PC-3 (cell line): ENCODE results near the gene JAKMIP2. TPM values are rescaled to one million over a fixed set of nuclear protein-coding genes. Genes with fewer than 3 reads are reported as not detected.

Experiments
- ATAC-seq: fragments of 200-7000 bp; cut with Tn5 transposase; 2 replicates; pipeline ENCODE4 v1.9.1; 2020; ENCODE audit warnings: mild to moderate bottlenecking, moderate library complexity
- BruUV-seq: library from RNA; stranded (reverse); fragments of 400-500 nt; replicated peaks from 2 replicates; lab custom pipeline; 2021; lab: Mats Ljungman, UMichigan
- CTCF ChIA-PET: fragments of 300-600 bp; sonication (Branson Sonifier 250); formaldehyde crosslinking; loops from one replicate; lab custom pipeline; 2022; ENCODE audit warnings: antibody characterized with exemption; lab: Charles Lee
- POLR2A ChIA-PET: fragments of 300-600 bp; sonication (Branson Sonifier 250); formaldehyde crosslinking; loops from one replicate; lab custom pipeline; 2022; ENCODE audit warnings: antibody characterized with exemption; ENCODE audit not compliant: unreplicated experiment; lab: Charles Lee
- DNase-seq: peaks from one replicate; pipeline ENCODE4 v3.0.0-alpha.2; 2015
- H2AFZ ChIP-seq: fragments of 300-600 bp; sonication (generic); 2 replicates; pipeline ENCODE4 v1.6.0; 2016; ENCODE audit warnings: antibody characterized with exemption, low read length
- H3F3A ChIP-seq: fragments of 300-600 bp; sonication (generic); one replicate; pipeline ENCODE4 v1.6.0; 2017; ENCODE audit warnings: antibody characterized with exemption, low read length, control low read depth, mild to moderate bottlenecking; ENCODE audit not compliant: unreplicated experiment
- H3K27ac ChIP-seq: fragments of 300-600 bp; sonication (generic); 2 replicates; pipeline ENCODE4 v1.5.1; 2016; ENCODE audit warnings: mild to moderate bottlenecking, low read length
- H3K27me3 ChIP-seq: fragments of 300-600 bp; sonication (generic); 2 replicates; pipeline ENCODE4 v1.6.1; 2016; ENCODE audit warnings: low read length, mixed read lengths
- H3K36me3 ChIP-seq: fragments of 300-600 bp; sonication (generic); 2 replicates; pipeline ENCODE4 v1.6.1; 2016; ENCODE audit warnings: low read depth, mixed run types, low read length, mixed read lengths
- H3K4me1 ChIP-seq: fragments of 300-600 bp; sonication (generic); 2 replicates; pipeline ENCODE4 v1.5.1; 2016; ENCODE audit warnings: low read length; ENCODE audit not compliant: insufficient read depth
- H3K4me2 ChIP-seq: fragments of 300-600 bp; sonication (generic); 2 replicates; pipeline ENCODE4 v1.6.0; 2016; ENCODE audit warnings: low read length
- H3K4me3 ChIP-seq: fragments of 300-600 bp; sonication (generic); 2 replicates; pipeline ENCODE4 v1.5.1; 2016; ENCODE audit warnings: mild to moderate bottlenecking, low read length, mixed read lengths
- H3K79me2 ChIP-seq: fragments of 300-600 bp; sonication (generic); 2 replicates; pipeline ENCODE4 v1.6.1; 2017; ENCODE audit warnings: low read length, mixed read lengths
- H3K9ac ChIP-seq: fragments of 300-600 bp; sonication (generic); 2 replicates; pipeline ENCODE4 v1.6.0; 2016; ENCODE audit warnings: mild to moderate bottlenecking, low read length
- H3K9me2 ChIP-seq: fragments of 300-600 bp; sonication (generic); replicated peaks from 2 replicates; pipeline ENCODE4 v1.6.1; 2016; ENCODE audit warnings: mixed run types, low read length, mixed read lengths
- H3K9me3 ChIP-seq: fragments of 300-600 bp; sonication (generic); 2 replicates; pipeline ENCODE4 v1.6.1; 2016; ENCODE audit warnings: low read length, mixed read lengths
- H4K20me1 ChIP-seq: fragments of 300-600 bp; sonication (generic); 2 replicates; pipeline ENCODE4 v1.6.1; 2016; ENCODE audit warnings: low read length, mixed read lengths
- CTCF ChIP-seq: fragments of 300-600 bp; sonication (generic); conservative IDR thresholded peaks from 2 replicates; pipeline ENCODE4 v1.5.1; 2017; ENCODE audit warnings: antibody characterized with exemption, low read depth, mild to moderate bottlenecking, low read length
- EZH2 ChIP-seq: fragments of 300-600 bp; sonication (generic); IDR thresholded peaks from one replicate; pipeline ENCODE4 v1.6.1; 2017; ENCODE audit warnings: antibody characterized with exemption, mild to moderate bottlenecking, low read length; ENCODE audit not compliant: unreplicated experiment
- EZH2phosphoT487 ChIP-seq: fragments of 300-600 bp; sonication (generic); IDR thresholded peaks from 2 replicates; pipeline ENCODE4 v1.6.1; 2018; ENCODE audit warnings: mild to moderate bottlenecking, antibody characterized with exemption, low read length, borderline replicate concordance
- intact Hi-C: fragments of 100-400 bp; cut with micrococcal nuclease; formaldehyde crosslinking; loops from 2 replicates; pipeline ENCODE4 v1.9.0; 2023
- total RNA-seq: library from RNA; depleted of rRNA; stranded (reverse); fragments of >200 nt; gene quantifications from 2 replicates; pipeline ENCODE4 v1.2.3, GENCODE V29; 2014

The JAKMIP2 gene
- total RNA-seq, 1 experiment from 2014 or later = 0.15 TPM

DNA sequence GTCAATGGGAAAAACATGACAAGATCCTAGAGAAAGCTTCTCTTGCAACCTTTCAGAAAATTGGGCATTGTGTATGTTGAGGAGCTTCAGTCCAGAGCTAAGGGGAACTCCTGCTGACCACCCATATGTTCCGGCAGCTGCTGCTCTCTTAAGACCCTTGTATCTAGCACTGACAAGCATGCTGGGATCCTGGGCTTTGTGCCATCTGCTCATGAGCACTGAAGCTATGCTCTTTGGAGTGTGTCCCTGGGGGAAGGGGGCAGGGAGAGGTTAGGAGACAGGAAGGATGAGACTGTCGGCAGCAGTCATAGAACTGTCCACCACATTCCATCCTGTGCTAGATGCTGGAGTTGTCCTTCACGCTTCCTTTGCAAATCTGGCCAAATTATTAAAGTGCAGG, 109.3 kb downstream of the JAKMIP2 start:
- DNase-seq (no peak), ATAC-seq (no peak)
- no peak overlapping the region for H3K9ac ChIP-seq
- no TSS peak for BruUV-seq
- H4K20me1 ChIP-seq = no peaks in the 10 kb centered on the region
- no peaks in the 10 kb centered on the region for H3K9me3 ChIP-seq
- no peaks in the 10 kb centered on the region for H3K36me3 ChIP-seq
- CTCF ChIA-PET = no interaction called here
- H3K79me2 ChIP-seq = no peaks in the 10 kb centered on the region
- POLR2A ChIA-PET = no interaction called here
- H3K4me3 ChIP-seq = no peak overlapping the region
- H3K4me2 ChIP-seq = no peak overlapping the region
- intact Hi-C loops = no loop called here
- no peaks in the 10 kb centered on the region for H3F3A ChIP-seq
- no peak overlapping the region for H3K27ac ChIP-seq
- H3K27me3 ChIP-seq = peaks cover 15% of the 10 kb centered on the region
- H3K9me2 ChIP-seq = no peaks in the 10 kb centered on the region
- H3K4me1 ChIP-seq = no peaks in the 10 kb centered on the region
- H2AFZ ChIP-seq = no peak overlapping the region
- TF ChIP-seq EZH2 (no peak), CTCF (no peak), EZH2phosphoT487 (no peak)

DNA sequence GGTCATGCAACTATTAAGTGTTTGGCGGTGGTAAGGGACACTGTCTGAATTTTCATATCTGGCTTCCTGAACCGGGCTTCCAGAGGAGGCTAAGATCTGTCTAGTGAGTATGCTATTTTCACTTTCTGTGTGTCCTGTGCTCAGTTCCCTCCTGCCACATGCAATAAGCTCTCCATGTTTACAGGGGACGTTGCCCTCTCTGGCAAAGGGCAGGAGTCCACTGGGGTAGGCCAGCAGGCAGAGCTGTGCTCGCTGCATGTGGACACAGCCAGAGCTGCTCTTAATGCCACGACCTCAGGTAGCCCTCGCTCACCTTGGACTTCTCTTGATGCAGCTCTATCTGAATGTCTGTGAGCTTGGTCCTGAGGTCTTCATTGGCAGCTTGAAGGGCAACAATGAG, 111.2 kb downstream of the JAKMIP2 start:
- H3K27me3 ChIP-seq = peaks cover 15% of the 10 kb centered on the region
- no peaks in the 10 kb centered on the region for H4K20me1 ChIP-seq
- intact Hi-C loops = no loop called here
- H2AFZ ChIP-seq = no peak overlapping the region
- H3K27ac ChIP-seq = no peak overlapping the region
- DNase-seq (no peak), ATAC-seq (no peak)
- POLR2A ChIA-PET = no interaction called here
- no peak overlapping the region for H3K9ac ChIP-seq
- H3K9me3 ChIP-seq = no peaks in the 10 kb centered on the region
- H3K79me2 ChIP-seq = no peaks in the 10 kb centered on the region
- H3K4me2 ChIP-seq = no peak overlapping the region
- no peak for TF ChIP-seq CTCF
- no peak for TF ChIP-seq EZH2phosphoT487
- no peak for TF ChIP-seq EZH2
- no peak overlapping the region for H3K4me3 ChIP-seq
- CTCF ChIA-PET = no interaction called here
- BruUV-seq = no TSS peak
- H3K36me3 ChIP-seq = no peaks in the 10 kb centered on the region
- H3F3A ChIP-seq = no peaks in the 10 kb centered on the region
- no peaks in the 10 kb centered on the region for H3K9me2 ChIP-seq
- H3K4me1 ChIP-seq = no peaks in the 10 kb centered on the region

GRCh38 chr5:147670815-147671214, 111.7 kb downstream of the JAKMIP2 start:
- Histone ChIP-seq H3K27me3 (peaks cover 15% of the 10 kb centered on the region), H3K4me1 (no peaks in the 10 kb centered on the region), H4K20me1 (no peaks in the 10 kb centered on the region), H3K27ac (no peak overlapping the region), H2AFZ (no peak overlapping the region), H3K36me3 (no peaks in the 10 kb centered on the region), H3F3A (no peaks in the 10 kb centered on the region), H3K9ac (no peak overlapping the region), H3K9me3 (no peaks in the 10 kb centered on the region), H3K9me2 (no peaks in the 10 kb centered on the region), H3K4me2 (no peak overlapping the region), H3K79me2 (no peaks in the 10 kb centered on the region), H3K4me3 (no peak overlapping the region)
- TF ChIP-seq EZH2phosphoT487 (no peak), EZH2 (no peak), CTCF (no peak)
- intact Hi-C loops = no loop called here
- ChIA-PET POLR2A (no interaction called here), CTCF (no interaction called here)
- BruUV-seq = no TSS peak
- ATAC-seq (no peak), DNase-seq (no peak)
